Erythroblast (primary cell): ENCODE measurements around the gene CEP76.

Source experiments
- GATA1 ChIP-seq: IDR thresholded peaks from 2 replicates; pipeline ENCODE4 v1.6.1; 2011; ENCODE audit warnings: low read depth, mild to moderate bottlenecking, control low read depth, low read length, moderate library complexity
- POLR2A ChIP-seq: IDR thresholded peaks from 2 replicates; pipeline ENCODE4 v1.6.1; 2011; ENCODE audit warnings: mild to moderate bottlenecking, low read length

DNA sequence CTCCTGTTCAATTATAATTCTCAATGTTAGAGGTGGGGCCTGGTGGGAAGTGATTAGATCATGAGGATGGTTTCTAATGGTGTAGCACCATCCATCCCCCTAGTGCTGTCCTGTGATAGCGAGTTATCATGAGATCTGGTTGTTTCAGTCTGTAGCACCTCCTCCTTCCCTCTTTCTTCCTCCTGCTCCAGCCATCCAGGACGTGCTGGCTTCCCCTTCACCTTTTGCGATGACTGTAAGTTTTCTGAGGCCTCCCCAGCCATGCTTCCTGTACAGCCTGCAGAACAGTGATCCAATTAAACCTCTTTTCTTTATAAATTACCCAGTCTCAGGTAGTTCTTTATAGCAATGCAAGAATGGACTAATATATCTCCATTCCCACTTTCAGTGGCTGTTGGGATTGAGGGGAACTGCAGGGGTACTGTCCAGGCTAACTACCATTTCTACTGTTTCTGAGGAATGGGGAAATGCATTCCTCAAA lies 63.8 kb downstream of the CEP76 start:
- no peak for TF ChIP-seq POLR2A
- no peak for TF ChIP-seq GATA1
